BE2C (cell line): Measurements from ENCODE around the gene FBXO40. TPM values are rescaled to one million over a fixed set of nuclear protein-coding genes. Genes with fewer than 3 reads are reported as not detected.
A peak's percentile ranks its signal among the peaks of the same experiment; 100 is the strongest.

Experiments
- DNase-seq: peaks from one replicate; pipeline ENCODE4 v3.0.0-alpha.2; 2020
- H3K27me3 ChIP-seq: fragments of 250-450 bp; sonication (Bioruptor Pico); 2 replicates; pipeline ENCODE4 v1.5.1; 2020; ENCODE audit warnings: mild to moderate bottlenecking
- H3K36me3 ChIP-seq: fragments of 250-450 bp; sonication (Bioruptor Pico); 2 replicates; pipeline ENCODE4 v1.5.1; 2020; ENCODE audit warnings: mild to moderate bottlenecking
- H3K4me1 ChIP-seq: fragments of 250-450 bp; sonication (Bioruptor Pico); 2 replicates; pipeline ENCODE4 v1.5.1; 2020
- H3K4me3 ChIP-seq: 2 replicates; pipeline ENCODE4 v1.5.1; 2011; ENCODE audit warnings: low read depth, low read length
- H3K9me3 ChIP-seq: fragments of 250-450 bp; sonication (Bioruptor Pico); 2 replicates; pipeline ENCODE4 v1.5.1; 2020
- polyA plus RNA-seq: library from polyadenylated mRNA; unstranded; fragments of >200 nt; gene quantifications from one replicate; pipeline ENCODE4 v1.2.1, GENCODE V29; 2012; ENCODE audit warnings: low read depth, missing spikeins; ENCODE audit not compliant: insufficient read length, insufficient read depth
- TF ChIP-seq, protein P1 (sequence below): IDR thresholded peaks from 2 replicates; pipeline ENCODE4 v1.5.1; 2012; ENCODE audit warnings: mild to moderate bottlenecking, low read depth, low read length

FBXO40 gene, protein sequence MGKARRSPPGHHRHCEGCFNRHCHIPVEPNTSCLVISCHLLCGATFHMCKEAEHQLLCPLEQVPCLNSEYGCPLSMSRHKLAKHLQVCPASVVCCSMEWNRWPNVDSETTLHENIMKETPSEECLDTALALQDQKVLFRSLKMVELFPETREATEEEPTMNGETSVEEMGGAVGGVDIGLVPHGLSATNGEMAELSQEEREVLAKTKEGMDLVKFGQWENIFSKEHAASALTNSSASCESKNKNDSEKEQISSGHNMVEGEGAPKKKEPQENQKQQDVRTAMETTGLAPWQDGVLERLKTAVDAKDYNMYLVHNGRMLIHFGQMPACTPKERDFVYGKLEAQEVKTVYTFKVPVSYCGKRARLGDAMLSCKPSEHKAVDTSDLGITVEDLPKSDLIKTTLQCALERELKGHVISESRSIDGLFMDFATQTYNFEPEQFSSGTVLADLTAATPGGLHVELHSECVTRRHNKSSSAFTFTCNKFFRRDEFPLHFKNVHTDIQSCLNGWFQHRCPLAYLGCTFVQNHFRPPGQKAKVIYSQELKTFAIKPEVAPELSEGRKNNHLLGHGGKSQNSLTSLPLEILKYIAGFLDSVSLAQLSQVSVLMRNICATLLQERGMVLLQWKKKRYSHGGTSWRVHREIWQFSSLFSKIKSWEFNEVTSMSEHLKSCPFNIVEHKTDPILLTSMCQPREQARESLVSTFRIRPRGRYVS
- polyA plus RNA-seq, result 0.20 TPM

DNA sequence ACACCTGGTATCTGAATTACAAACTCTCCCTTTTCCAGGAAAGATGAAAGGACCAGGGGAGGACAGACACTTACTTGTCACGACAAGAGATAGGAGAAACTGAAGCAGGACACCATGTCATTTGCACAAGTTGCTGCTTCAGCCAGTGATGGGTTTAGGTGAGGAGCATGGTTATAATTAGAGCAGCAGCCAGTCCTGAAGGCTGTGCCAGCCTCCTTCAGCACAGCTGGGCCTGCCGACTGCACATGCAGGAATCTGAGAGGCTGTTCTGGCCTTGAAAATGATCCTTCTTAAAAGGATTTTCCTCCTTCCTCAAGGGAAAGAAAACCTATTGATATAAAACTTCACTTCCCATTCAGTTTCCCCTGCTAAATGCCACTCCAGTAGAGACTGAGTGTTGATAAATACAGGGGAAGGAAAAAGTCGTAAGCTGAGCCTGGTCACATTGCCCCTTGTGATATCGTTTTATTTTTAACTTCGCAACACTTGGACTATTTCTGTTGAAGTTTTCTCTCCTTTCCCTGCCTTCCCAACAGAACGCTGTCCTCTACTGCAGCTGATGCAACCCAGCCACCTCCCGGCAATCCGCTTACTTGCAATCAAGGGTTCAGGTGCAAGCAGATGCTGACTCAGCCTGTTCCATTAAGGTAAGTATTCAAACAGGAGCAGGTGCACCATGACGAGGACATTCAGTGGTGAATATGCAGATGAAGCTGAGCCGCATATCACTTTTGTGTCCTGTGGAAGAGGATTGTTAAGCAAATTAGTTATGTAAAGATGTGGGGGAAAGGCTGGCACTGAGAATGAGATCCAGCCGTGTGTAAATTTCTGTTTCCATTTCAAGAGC, at the start of gene FBXO40:
Gene FBXO40, plus strand, starts transcription at position 524 of the 847 bp plus-strand sequence. CDS start 27,197 bp downstream, outside the sequence.
- Histone ChIP-seq H3K4me1 (no peaks in the 10 kb centered on the region), H3K4me3 (no peak within 1 kb of the TSS), H3K27me3 (peaks cover 27% of the 10 kb centered on the region), H3K36me3 (no peaks in the 10 kb centered on the region), H3K9me3 (no peaks in the 10 kb centered on the region)
- TF ChIP-seq, protein P1, sequence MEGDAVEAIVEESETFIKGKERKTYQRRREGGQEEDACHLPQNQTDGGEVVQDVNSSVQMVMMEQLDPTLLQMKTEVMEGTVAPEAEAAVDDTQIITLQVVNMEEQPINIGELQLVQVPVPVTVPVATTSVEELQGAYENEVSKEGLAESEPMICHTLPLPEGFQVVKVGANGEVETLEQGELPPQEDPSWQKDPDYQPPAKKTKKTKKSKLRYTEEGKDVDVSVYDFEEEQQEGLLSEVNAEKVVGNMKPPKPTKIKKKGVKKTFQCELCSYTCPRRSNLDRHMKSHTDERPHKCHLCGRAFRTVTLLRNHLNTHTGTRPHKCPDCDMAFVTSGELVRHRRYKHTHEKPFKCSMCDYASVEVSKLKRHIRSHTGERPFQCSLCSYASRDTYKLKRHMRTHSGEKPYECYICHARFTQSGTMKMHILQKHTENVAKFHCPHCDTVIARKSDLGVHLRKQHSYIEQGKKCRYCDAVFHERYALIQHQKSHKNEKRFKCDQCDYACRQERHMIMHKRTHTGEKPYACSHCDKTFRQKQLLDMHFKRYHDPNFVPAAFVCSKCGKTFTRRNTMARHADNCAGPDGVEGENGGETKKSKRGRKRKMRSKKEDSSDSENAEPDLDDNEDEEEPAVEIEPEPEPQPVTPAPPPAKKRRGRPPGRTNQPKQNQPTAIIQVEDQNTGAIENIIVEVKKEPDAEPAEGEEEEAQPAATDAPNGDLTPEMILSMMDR, result no peak
- no peak for DNase-seq

DNA sequence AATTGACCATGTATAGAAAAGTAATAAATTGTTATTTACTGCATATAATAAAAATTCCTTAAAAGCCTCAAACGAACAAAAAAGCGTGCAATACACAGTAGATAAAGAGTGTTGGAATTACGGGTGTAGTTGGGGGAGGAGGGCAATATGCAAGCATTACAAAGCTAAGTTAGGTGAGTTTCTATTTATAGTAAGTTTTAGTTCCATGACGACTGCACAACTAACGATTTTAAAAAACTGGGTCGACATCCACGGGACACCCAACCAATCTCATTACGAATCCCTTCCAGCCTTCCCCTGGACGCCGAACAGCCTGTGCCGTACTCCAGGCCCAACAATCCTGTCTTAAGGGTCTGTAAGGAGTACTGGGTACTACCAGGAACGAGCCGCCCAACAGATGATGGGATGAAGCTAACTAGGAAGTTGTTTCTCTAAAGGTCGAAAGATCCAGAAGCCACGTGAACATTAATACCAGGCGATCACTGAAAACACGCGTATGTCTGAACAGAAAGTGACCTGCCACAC, 48.1 kb upstream of the FBXO40 start:
- no peak for DNase-seq
- H3K4me3 ChIP-seq, result peak overlapping the region; percentile 92
- H3K27me3 ChIP-seq, result no peaks in the 10 kb centered on the region
- TF ChIP-seq, protein P1, result no peak
- H3K4me1 ChIP-seq, result no peaks in the 10 kb centered on the region
- peaks cover 16% of the 10 kb centered on the region for H3K36me3 ChIP-seq
- no peaks in the 10 kb centered on the region for H3K9me3 ChIP-seq

DNA sequence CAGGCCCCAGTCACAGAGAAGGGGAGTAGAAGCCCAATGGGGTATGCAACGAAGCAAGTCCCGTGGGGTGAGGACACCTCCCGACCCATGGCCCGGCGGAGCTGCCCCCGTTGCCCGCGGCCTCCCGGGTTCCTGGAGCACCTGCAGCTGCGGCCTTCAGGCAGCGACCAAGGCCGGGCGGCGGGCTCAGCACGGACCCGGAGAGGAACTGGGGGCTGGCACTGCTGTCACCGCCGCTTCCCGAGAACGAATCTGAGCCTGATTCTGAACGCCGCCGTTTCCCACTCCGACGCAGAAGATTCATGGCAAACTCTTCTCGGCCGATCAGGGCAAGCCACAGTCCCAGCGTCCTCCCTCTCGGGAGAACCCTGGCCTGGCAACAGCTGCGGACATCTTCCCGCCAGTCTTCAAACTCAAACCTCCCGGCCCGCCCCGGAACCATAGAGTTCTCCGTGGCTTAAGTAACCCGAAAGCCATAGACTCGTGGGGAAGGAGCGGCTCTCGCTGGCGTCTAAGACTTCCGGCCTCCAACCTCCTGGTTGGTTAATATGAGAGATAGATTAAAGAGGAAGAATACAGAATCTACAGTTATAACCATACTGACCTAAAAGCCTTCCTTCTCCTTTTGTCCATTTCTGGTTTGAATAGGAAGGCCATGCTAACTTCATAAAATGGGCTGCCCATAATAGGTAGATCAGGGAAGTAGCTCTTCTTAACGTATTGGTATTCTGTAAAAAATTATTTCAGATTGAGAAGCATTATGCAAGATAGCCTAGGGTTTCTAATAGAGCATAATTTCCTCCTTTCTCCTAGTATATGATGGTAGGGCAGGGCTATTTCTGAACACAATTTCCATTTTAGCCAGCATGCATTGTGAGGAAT, 47.4 kb upstream of the FBXO40 start, which contains the start of gene POLQ:
Gene POLQ, minus strand, starts transcription at position 415 of the 882 bp plus-strand sequence. Its CDS starts 111 bp downstream, at position 304.
- TF ChIP-seq, protein P1, result no peak
- H3K4me3 ChIP-seq, result peak within 1 kb of the TSS; percentile 92
- peak; percentile 90 for DNase-seq
- H3K27me3 ChIP-seq, result no peaks in the 10 kb centered on the region
- no peaks in the 10 kb centered on the region for H3K4me1 ChIP-seq
- no peaks in the 10 kb centered on the region for H3K9me3 ChIP-seq
- peaks cover 11% of the 10 kb centered on the region; the same call in 1 of the 2 replicates for H3K36me3 ChIP-seq

DNA sequence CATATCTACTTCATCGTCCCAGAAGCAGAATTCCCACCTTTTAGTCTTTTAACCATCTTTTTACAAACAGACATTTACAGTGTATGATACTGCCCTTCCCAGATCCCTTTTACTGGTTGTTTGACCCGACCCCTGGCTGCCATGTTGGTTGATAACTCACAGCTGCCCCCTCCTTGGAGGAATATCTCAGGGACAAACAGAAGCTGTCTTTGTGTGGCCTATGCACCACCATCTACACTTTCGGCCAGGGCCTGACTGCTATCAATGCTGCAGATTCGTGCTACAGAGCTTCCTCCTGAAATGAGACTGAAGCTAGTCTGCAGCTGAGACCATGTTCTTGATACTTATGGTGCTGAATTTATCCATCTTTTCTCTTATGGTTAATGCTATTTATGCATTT, 40.8 kb upstream of the FBXO40 start:
- Histone ChIP-seq H3K9me3 (no peaks in the 10 kb centered on the region), H3K4me3 (no peak overlapping the region), H3K4me1 (no peaks in the 10 kb centered on the region), H3K36me3 (no peaks in the 10 kb centered on the region), H3K27me3 (no peaks in the 10 kb centered on the region)
- TF ChIP-seq, protein P1, result no peak
- DNase-seq, result no peak

DNA sequence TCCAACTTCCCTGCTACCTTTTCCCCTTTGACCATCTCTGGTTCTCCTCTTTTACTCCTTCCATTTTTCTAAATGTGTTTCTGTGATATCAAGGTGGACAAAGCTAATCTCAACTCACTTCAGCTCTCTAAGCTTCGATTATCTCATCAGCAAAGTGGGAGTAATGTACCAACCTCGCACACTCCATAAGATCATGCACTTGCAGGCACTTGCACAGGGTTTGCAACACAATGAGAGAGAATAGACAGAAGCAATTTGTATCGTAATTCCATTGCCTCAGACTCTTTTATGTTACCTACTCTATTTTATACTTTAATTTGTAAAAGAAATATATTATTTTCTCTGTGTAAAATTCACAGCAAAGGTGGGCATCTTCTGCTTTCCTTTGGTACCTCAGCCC, 40.4 kb upstream of the FBXO40 start:
- Histone ChIP-seq H3K9me3 (no peaks in the 10 kb centered on the region), H3K27me3 (no peaks in the 10 kb centered on the region; the same call in 1 of the 2 replicates), H3K36me3 (no peaks in the 10 kb centered on the region), H3K4me3 (no peak overlapping the region), H3K4me1 (no peaks in the 10 kb centered on the region)
- DNase-seq, result no peak
- TF ChIP-seq, protein P1, result no peak
